ENCODE measurements around the gene PDAP1. TPM values are rescaled to one million over a fixed set of nuclear protein-coding genes. Genes with fewer than 3 reads are reported as not detected.
A peak's percentile ranks its signal among the peaks of the same experiment; 100 is the strongest.
"Not testable (repeated sequence)": the region's sequence is repeated elsewhere in the genome, so short reads cannot be mapped to it uniquely, and the experiment has no call there.

PDAP1 gene
- total RNA-seq, 4 donors from 2014 or later, result 65.4 to 107 (median 68.8) TPM

DNA sequence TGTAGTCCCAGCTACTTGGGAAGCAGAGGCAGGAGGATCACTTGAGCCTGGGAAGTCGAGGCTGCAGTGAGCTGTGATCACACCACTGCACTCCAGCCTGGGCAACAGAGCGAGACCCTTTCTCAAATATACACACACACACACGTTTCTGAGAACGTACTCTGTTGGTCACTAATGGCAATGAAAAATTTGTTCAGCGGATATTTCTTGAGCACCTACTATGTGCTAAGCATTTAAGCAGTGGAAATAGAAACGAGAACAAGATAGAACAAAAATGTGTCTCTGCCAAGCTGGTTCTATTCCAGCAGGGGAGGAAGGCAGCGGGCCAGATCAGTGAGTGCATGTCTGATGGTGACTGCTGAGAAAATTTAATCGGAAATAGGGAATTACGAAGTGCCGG is 25.2 kb downstream of the PDAP1 start:
- H3K4me3 ChIP-seq, result no peak overlapping the region
- peaks cover 0 to 41% (median 4%) of the 10 kb centered on the region in 3 donors for H3K36me3 ChIP-seq
- 86% methylated on average over 10 of the region's 10 CpGs for WGBS, 2 donors
- DNase-seq (ENCODE audit: low spot score in 2 of 2), result no peak
- peak overlapping the region in 2 of 4 donors; percentile 2 to 7 for H3K27ac ChIP-seq
- no peaks in the 10 kb centered on the region for H3K27me3 ChIP-seq
- no peaks in the 10 kb centered on the region for H3K9me3 ChIP-seq
- TF ChIP-seq EP300 (IDR thresholded peaks at IDR 0.05) (no peak), CTCF (IDR thresholded peaks at IDR 0.05) (no peak), POLR2A (IDR thresholded peaks at IDR 0.05) (no peak)
- peaks cover 4 to 72% (median 37%) of the 10 kb centered on the region in 4 donors for H3K4me1 ChIP-seq

DNA sequence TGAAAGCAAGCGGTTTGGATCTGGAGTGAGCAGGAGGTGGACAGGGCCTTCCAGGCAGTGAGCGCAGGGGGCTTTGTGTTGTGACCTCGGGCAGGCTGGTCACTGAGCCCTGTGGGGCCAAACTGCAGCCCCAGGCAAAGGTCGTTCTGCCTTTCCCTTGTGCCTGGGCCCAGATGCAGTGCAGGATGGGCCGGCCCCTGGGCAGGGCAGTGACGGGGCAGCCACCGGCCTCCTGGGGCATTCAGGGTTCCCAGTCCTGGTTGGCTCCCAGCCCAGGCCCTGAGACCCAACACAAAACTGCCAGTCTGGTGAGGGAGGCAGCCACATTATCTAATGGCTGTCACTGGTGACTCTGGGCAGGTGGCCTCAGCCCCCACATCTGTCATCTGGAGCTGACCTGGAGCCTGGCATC is 26.7 kb downstream of the PDAP1 start:
- WGBS, 2 donors, result 43 to 50% methylated on average over 1 to 7 of the region's 7 CpGs
- Histone ChIP-seq H3K27ac (peak overlapping the region; percentile 42 to 93 (median 73)), H3K4me1 (peaks cover 4 to 83% (median 37%) of the 10 kb centered on the region in 4 donors)

GRCh38 chr7:99380823-99381663 is 27.4 kb downstream of the PDAP1 start:
- TF ChIP-seq POLR2A (IDR thresholded peaks at IDR 0.05), result no peak
- TF ChIP-seq EP300 (IDR thresholded peaks at IDR 0.05), result peak in 1 of 2 donors; percentile 42
- Histone ChIP-seq H3K4me3 (peak overlapping the region in 2 of 4 donors; percentile 17 to 37), H3K36me3 (peaks cover 0 to 31% (median 7%) of the 10 kb centered on the region in 3 donors), H3K27ac (peak overlapping the region; percentile 86 to 96 (median 90)), H3K9me3 (no peaks in the 10 kb centered on the region), H3K27me3 (no peaks in the 10 kb centered on the region), H3K4me1 (peaks cover 4 to 85% (median 37%) of the 10 kb centered on the region in 4 donors)
- WGBS, 2 donors, result 50 to 52% methylated on average over 14 to 16 of the region's 16 CpGs
- DNase-seq (ENCODE audit: low spot score in 2 of 2), result no peak

More for the DNA sequence above, 26.7 kb downstream of the PDAP1 start:
- Histone ChIP-seq H3K36me3 (peaks cover 0 to 37% (median 7%) of the 10 kb centered on the region in 3 donors), H3K4me3 (no peak overlapping the region), H3K27me3 (no peaks in the 10 kb centered on the region), H3K9me3 (no peaks in the 10 kb centered on the region)
- DNase-seq (ENCODE audit: low spot score in 2 of 2), result no peak
- no peak for TF ChIP-seq CTCF (IDR thresholded peaks at IDR 0.05)
- TF ChIP-seq EP300 (IDR thresholded peaks at IDR 0.05), result no peak
- TF ChIP-seq POLR2A (IDR thresholded peaks at IDR 0.05), result no peak

DNA sequence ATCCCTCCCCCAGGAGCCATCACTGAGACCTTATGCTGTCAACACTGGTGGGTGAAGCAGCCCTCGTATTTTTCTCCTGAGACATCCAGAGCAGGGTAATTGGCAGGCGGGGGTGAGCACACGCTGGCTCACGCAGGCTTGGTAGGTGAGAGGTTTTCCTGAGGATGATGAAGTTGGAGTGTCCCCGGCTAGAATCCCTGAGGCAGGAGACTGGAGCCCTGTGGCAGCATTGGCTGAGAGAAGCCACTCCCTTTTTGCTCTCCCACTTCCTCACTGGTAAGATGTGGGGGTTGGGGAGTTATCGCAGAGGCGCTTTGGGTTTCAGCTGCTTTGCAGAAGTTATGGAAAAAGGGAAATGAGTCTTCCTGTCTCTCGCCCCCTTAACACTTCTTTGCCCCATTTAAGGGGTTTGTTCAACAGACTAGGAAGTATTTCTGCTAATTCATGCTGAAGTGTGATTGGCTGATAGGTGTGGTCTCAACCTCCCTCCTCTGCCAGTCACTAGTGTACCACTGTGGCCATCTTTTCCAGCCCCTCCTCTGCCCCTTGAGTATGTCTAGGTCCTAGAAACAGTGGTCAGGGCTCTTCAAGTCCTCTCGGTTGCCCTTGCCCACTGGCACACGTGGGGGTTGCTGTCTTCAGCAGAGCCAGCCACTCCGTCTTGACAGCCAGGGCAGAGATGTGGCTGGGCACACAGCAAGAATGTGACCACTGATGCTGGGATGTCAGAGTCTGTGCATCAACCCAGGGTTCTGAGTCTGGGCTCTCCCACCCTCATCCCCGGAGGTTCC is 28.2 kb downstream of the PDAP1 start:
- H3K9me3 ChIP-seq, result no peaks in the 10 kb centered on the region
- H3K4me1 ChIP-seq, result peaks cover 4 to 84% (median 37%) of the 10 kb centered on the region in 4 donors
- WGBS, 2 donors, result 12 to 22% methylated on average over 12 of the region's 12 CpGs
- H3K4me3 ChIP-seq, result peak overlapping the region; percentile 7 to 37 (median 16)
- DNase-seq (ENCODE audit: low spot score in 2 of 2), result peak in 1 of 2 donors; percentile 40
- H3K27me3 ChIP-seq, result no peaks in the 10 kb centered on the region
- H3K36me3 ChIP-seq, result peaks cover 0 to 23% (median 7%) of the 10 kb centered on the region in 3 donors
- TF ChIP-seq EP300 (IDR thresholded peaks at IDR 0.05) (peak in 1 of 2 donors; percentile 63), CTCF (IDR thresholded peaks at IDR 0.05) (no peak), POLR2A (IDR thresholded peaks at IDR 0.05) (peak in 1 of 2 donors; percentile 28)
- peak overlapping the region; percentile 86 to 96 (median 90) for H3K27ac ChIP-seq

DNA sequence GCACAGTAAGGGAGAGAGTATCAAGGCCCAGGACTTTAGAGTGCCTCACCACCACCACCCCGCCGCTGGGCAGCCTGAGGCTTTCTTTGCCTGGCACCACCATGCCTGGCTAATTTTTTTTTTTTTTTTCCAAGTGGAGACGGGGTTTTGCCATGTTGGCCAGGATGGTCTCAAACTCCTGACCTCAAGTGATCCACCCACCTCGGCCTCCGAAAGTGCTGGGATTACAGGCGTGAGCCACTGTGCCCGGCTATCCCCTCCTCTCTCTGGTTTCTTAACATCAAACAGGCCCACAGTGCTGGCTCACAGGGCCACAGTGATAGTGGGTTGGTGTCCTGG is 28.7 kb downstream of the PDAP1 start:
- not testable (repeated sequence) for DNase-seq (ENCODE audit: low spot score in 2 of 2); H3K27me3 ChIP-seq; H3K9me3 ChIP-seq
- Histone ChIP-seq H3K27ac (peak overlapping the region; percentile 86 to 96 (median 90)), H3K36me3 (peaks cover 0 to 23% (median 7%) of the 10 kb centered on the region in 3 donors), H3K4me1 (peaks cover 4 to 81% (median 37%) of the 10 kb centered on the region in 4 donors), H3K4me3 (peak overlapping the region; percentile 7 to 37 (median 16))
- WGBS, 2 donors, result 25 to 33% methylated on average over 7 of the region's 7 CpGs

Measured in tibial nerve (tissue), 4 donors.